Measurements from ENCODE around the gene SIVA1.

Gene SIVA1

DNA sequence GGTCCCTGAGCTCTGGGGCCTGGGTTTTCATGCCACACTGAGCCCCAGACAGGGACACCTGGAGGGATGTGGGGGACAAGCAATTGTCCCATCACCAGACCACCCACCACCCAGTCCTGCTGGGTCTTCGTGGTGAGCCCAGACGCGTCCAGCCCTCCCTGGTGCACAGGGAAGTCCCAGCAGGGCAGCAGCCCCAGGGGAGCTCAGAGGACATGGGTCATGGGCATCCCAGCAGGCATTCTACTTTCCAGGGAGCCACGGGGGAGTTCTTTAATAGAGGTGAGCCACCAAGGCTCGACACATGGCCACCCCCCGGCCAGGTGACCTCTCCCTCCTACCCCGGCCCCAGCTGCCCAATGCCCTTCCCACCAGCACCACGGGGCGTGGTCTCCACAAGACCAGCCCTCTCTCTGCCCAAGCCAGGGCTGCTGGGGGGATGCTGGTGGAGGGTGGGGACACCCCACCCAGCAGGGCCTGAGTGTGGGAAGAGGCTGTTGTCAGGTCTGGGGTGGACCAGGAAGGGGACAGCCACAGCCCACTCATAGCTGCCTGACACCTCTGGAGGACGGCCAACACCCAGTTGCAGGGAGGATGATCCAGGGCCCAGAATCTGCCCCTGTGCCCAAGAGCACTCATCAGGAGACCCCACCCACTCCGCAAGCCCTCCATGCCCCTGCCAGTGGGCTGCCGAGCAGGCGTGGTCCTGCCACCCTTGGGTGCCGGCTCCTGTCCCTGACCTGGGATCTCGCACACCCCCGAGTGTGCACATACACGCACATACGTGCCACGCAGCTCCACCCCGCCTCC is 28.5 kb downstream of the SIVA1 start:
- H3K4me1 ChIP-seq (ENCODE audit: control insufficient read depth, insufficient read depth, low read length): peaks cover 9% of the 10 kb centered on the region
- H3K4me3 ChIP-seq (ENCODE audit: low read length): no peak overlapping the region
- no peaks in the 10 kb centered on the region for H3K36me3 ChIP-seq (ENCODE audit: control insufficient read depth, insufficient read depth, low read length)
- H3K27me3 ChIP-seq (ENCODE audit: control insufficient read depth, insufficient read depth, low read length): no peaks in the 10 kb centered on the region
- H3K9me3 ChIP-seq (ENCODE audit: control insufficient read depth, low read length): no peaks in the 10 kb centered on the region
- H3K9ac ChIP-seq (ENCODE audit: low read length): no peak overlapping the region

- Histone ChIP-seq H3K4me3 (ENCODE audit: low read length) (no peak overlapping the region), H3K9me3 (ENCODE audit: control insufficient read depth, low read length) (no peaks in the 10 kb centered on the region), H3K27me3 (ENCODE audit: control insufficient read depth, insufficient read depth, low read length) (no peaks in the 10 kb centered on the region), H3K36me3 (ENCODE audit: control insufficient read depth, insufficient read depth, low read length) (no peaks in the 10 kb centered on the region), H3K4me1 (ENCODE audit: control insufficient read depth, insufficient read depth, low read length) (peaks cover 14% of the 10 kb centered on the region), H3K9ac (ENCODE audit: low read length) (no peak overlapping the region)
These were observed 29.3 kb downstream of the SIVA1 start for GRCh38 chr14:104782086-104782807.

DNA sequence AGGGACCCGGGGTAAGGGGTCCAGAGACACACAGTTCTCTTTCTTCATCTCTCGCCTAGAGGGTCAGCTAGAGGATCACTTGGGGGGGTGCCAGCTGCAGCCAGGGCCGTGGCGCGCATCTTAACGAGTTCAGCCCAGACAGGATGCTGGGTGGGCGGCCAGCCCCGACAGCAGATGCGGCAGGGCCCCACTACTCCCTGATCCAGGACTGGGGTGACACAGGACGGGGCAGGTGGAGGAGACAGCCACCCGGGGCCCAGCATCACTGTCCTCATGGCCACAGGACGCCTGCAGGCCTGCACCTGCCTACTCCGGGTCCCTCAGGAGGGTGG is 29.8 kb downstream of the SIVA1 start:
- no peak overlapping the region for H3K9ac ChIP-seq (ENCODE audit: low read length)
- no peak overlapping the region for H3K4me3 ChIP-seq (ENCODE audit: low read length)
- no peaks in the 10 kb centered on the region for H3K27me3 ChIP-seq (ENCODE audit: control insufficient read depth, insufficient read depth, low read length)
- no peaks in the 10 kb centered on the region for H3K36me3 ChIP-seq (ENCODE audit: control insufficient read depth, insufficient read depth, low read length)
- no peaks in the 10 kb centered on the region for H3K9me3 ChIP-seq (ENCODE audit: control insufficient read depth, low read length)
- peaks cover 15% of the 10 kb centered on the region for H3K4me1 ChIP-seq (ENCODE audit: control insufficient read depth, insufficient read depth, low read length)

GRCh38 chr14:104783484-104784217 is 30.7 kb downstream of the SIVA1 start:
- Histone ChIP-seq H3K27me3 (ENCODE audit: control insufficient read depth, insufficient read depth, low read length) (no peaks in the 10 kb centered on the region), H3K9me3 (ENCODE audit: control insufficient read depth, low read length) (no peaks in the 10 kb centered on the region), H3K36me3 (ENCODE audit: control insufficient read depth, insufficient read depth, low read length) (no peaks in the 10 kb centered on the region), H3K4me1 (ENCODE audit: control insufficient read depth, insufficient read depth, low read length) (peaks cover 19% of the 10 kb centered on the region), H3K9ac (ENCODE audit: low read length) (no peak overlapping the region), H3K4me3 (ENCODE audit: low read length) (no peak overlapping the region)

- no peaks in the 10 kb centered on the region for H3K9me3 ChIP-seq (ENCODE audit: control insufficient read depth, low read length)
- H3K9ac ChIP-seq (ENCODE audit: low read length): no peak overlapping the region
- H3K27me3 ChIP-seq (ENCODE audit: control insufficient read depth, insufficient read depth, low read length): no peaks in the 10 kb centered on the region
- H3K36me3 ChIP-seq (ENCODE audit: control insufficient read depth, insufficient read depth, low read length): no peaks in the 10 kb centered on the region
- no peak overlapping the region for H3K4me3 ChIP-seq (ENCODE audit: low read length)
- H3K4me1 ChIP-seq (ENCODE audit: control insufficient read depth, insufficient read depth, low read length): peaks cover 19% of the 10 kb centered on the region
These were observed 31.2 kb downstream of the SIVA1 start for GRCh38 chr14:104784218-104784568.

- H3K4me3 ChIP-seq (ENCODE audit: low read length): no peak overlapping the region
- H3K4me1 ChIP-seq (ENCODE audit: control insufficient read depth, insufficient read depth, low read length): peaks cover 19% of the 10 kb centered on the region
- H3K27me3 ChIP-seq (ENCODE audit: control insufficient read depth, insufficient read depth, low read length): no peaks in the 10 kb centered on the region
- H3K9ac ChIP-seq (ENCODE audit: low read length): no peak overlapping the region
- H3K36me3 ChIP-seq (ENCODE audit: control insufficient read depth, insufficient read depth, low read length): no peaks in the 10 kb centered on the region
- no peaks in the 10 kb centered on the region for H3K9me3 ChIP-seq (ENCODE audit: control insufficient read depth, low read length)
These were observed 32.1 kb downstream of the SIVA1 start for GRCh38 chr14:104784846-104785707.

DNA sequence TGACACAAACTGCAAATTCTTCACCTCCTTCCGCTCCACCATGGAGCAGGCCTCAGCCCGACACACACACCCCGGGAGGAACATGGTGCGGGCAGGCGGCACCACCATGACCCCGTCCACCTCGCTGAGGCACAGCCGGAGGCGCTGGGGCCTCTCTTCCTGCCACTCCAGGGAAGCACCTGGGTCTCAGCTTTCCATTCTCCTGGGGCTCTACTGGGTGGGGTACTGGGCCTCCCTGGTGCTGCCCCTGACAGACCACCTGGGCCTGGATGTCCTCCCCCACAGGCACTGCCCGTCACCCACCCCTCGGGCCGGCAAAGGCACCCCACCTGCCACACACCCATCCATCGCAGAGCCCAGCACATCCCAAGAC is 32.7 kb downstream of the SIVA1 start:
- Histone ChIP-seq H3K9ac (ENCODE audit: low read length) (no peak overlapping the region), H3K9me3 (ENCODE audit: control insufficient read depth, low read length) (no peaks in the 10 kb centered on the region), H3K4me3 (ENCODE audit: low read length) (no peak overlapping the region), H3K27me3 (ENCODE audit: control insufficient read depth, insufficient read depth, low read length) (no peaks in the 10 kb centered on the region), H3K4me1 (ENCODE audit: control insufficient read depth, insufficient read depth, low read length) (peaks cover 19% of the 10 kb centered on the region), H3K36me3 (ENCODE audit: control insufficient read depth, insufficient read depth, low read length) (peaks cover 3% of the 10 kb centered on the region)

GRCh38 chr14:104786091-104786586 is 33.2 kb downstream of the SIVA1 start:
- no peaks in the 10 kb centered on the region for H3K9me3 ChIP-seq (ENCODE audit: control insufficient read depth, low read length)
- no peak overlapping the region for H3K9ac ChIP-seq (ENCODE audit: low read length)
- peaks cover 6% of the 10 kb centered on the region for H3K36me3 ChIP-seq (ENCODE audit: control insufficient read depth, insufficient read depth, low read length)
- peaks cover 19% of the 10 kb centered on the region for H3K4me1 ChIP-seq (ENCODE audit: control insufficient read depth, insufficient read depth, low read length)
- no peak overlapping the region for H3K4me3 ChIP-seq (ENCODE audit: low read length)
- no peaks in the 10 kb centered on the region for H3K27me3 ChIP-seq (ENCODE audit: control insufficient read depth, insufficient read depth, low read length)

DNA sequence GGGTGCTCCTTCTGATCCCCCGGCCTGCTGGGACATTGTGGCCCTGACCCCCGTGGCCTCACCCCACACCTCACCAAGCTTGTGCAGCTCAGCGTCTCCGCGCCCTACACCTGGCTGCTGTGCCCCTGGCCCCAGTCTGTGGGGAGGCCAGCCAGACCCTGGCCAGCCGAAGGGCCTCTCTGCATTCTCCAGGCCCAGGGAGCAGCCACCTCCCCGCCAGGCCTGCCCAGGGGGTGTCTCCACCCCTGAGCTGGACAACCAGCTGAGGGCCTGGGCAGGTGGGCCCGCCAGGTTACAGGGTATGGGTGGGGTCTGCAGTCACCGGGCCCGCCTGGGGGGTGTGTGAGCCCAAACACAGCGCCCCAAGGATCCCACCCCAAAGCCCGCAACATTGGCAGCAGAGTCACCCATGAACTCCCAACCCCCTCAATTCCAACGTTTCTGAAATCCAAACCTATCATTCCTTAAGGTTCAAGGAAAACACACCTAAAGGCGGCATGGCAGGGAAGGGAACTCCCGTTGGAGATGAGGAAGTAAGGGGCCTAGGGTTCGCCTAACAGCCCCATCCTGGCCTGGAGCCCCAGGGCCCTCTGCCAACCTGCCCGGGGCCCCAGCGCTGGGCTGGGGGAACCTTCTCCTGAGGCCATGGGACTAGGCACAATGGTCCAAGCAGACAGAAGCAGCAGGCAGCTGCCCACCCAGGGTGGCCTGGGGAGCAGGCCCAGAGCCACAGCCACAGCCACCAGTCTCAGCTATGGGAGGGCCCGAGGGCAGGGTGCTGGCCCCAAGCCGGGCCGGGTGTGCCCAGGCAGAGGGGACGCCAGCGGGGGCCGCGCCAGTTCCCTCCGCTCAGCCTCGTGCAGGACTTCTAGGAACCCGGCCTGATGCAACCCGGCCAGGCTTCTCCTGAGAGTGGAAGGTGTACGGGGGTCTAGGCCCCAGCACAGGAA is 34.1 kb downstream of the SIVA1 start:
- no peak overlapping the region for H3K4me3 ChIP-seq (ENCODE audit: low read length)
- H3K9me3 ChIP-seq (ENCODE audit: control insufficient read depth, low read length): no peaks in the 10 kb centered on the region
- peak overlapping the region; percentile 34 for H3K9ac ChIP-seq (ENCODE audit: low read length)
- H3K27me3 ChIP-seq (ENCODE audit: control insufficient read depth, insufficient read depth, low read length): no peaks in the 10 kb centered on the region
- H3K36me3 ChIP-seq (ENCODE audit: control insufficient read depth, insufficient read depth, low read length): peaks cover 6% of the 10 kb centered on the region
- peaks cover 25% of the 10 kb centered on the region for H3K4me1 ChIP-seq (ENCODE audit: control insufficient read depth, insufficient read depth, low read length)

DNA sequence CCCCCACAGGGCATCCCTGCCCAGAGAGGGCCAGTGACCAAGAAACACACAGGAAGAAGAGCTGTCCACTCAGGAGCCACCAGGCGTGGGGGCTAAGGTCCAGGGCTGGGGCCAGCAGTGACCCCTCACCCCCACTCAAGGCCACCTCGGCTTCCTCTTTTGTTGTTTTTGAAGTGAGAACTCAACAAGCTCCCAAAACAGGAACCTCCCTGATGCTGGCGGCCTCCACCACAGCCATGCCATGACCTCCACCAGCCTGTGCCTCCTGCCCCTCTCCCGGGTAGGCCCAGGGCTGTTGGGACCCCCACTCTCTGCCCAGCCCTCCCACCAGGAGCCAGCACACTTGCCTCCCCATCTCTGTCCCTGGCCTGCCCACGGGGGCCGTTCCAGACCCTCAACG is 34.8 kb downstream of the SIVA1 start:
- Histone ChIP-seq H3K9me3 (ENCODE audit: control insufficient read depth, low read length) (no peaks in the 10 kb centered on the region), H3K27me3 (ENCODE audit: control insufficient read depth, insufficient read depth, low read length) (no peaks in the 10 kb centered on the region), H3K9ac (ENCODE audit: low read length) (no peak overlapping the region), H3K4me1 (ENCODE audit: control insufficient read depth, insufficient read depth, low read length) (peaks cover 33% of the 10 kb centered on the region), H3K4me3 (ENCODE audit: low read length) (no peak overlapping the region), H3K36me3 (ENCODE audit: control insufficient read depth, insufficient read depth, low read length) (peaks cover 6% of the 10 kb centered on the region)
